Activated naive CD8-positive, alpha-beta T cell treated with anti-CD3 and anti-CD28 coated beads, Interleukin-2, amount 10 ng/mL, durations not matched to agents 7 days and 5 days (primary cell): ENCODE data around the gene BCL2. TPM values are rescaled to one million over a fixed set of nuclear protein-coding genes. Genes with fewer than 3 reads are reported as not detected.
A peak's percentile ranks its signal among the peaks of the same experiment; 100 is the strongest.
"Not testable (repeated sequence)": the region's sequence is repeated elsewhere in the genome, so short reads cannot be mapped to it uniquely, and the experiment has no call there.

Experiments used
- ATAC-seq: fragments of 150-1000 bp; cut with Tn5 transposase; one replicate; pipeline ENCODE4 v1.10.0; 2021; ENCODE audit warnings: low read depth, moderate library complexity
- POLR2A ChIA-PET: fragments of 350-600 bp; sonication (Branson Sonifier 250); formaldehyde crosslinking; loops from one replicate; lab custom pipeline; 2021; ENCODE audit warnings: antibody characterized with exemption; lab: Charles Lee
- DNase-seq: peaks from one replicate; pipeline ENCODE4 v3.0.0; 2021
- H3K27ac Mint-ChIP-seq: one replicate; pipeline ENCODE4 v1.8.0; 2022; ENCODE audit warnings: mild to moderate bottlenecking, mixed read lengths
- H3K27me3 Mint-ChIP-seq: one replicate; pipeline ENCODE4 v1.8.0; 2022; ENCODE audit warnings: mild to moderate bottlenecking, moderate library complexity, mixed read lengths
- H3K36me3 Mint-ChIP-seq: one replicate; pipeline ENCODE4 v1.8.0; 2021; ENCODE audit warnings: mild to moderate bottlenecking, mixed read lengths
- H3K4me1 Mint-ChIP-seq: one replicate; pipeline ENCODE4 v1.8.0; 2021; ENCODE audit warnings: mixed read lengths
- H3K4me3 Mint-ChIP-seq: one replicate; pipeline ENCODE4 v1.8.0; 2022; ENCODE audit warnings: mild to moderate bottlenecking, moderate library complexity, mixed read lengths
- H3K9me3 Mint-ChIP-seq: one replicate; pipeline ENCODE4 v1.8.0; 2021; ENCODE audit warnings: mixed read lengths
- total RNA-seq, 2 experiments: library from RNA; stranded (reverse); gene quantifications; one replicate each; pipeline ENCODE4 v1.2.3, GENCODE V29; 2021

The BCL2 gene
- 100 to 1,000 TPM; 121 to 128 TPM for total RNA-seq

- H3K4me1 Mint-ChIP-seq: peaks cover 20% of the 10 kb centered on the region
- POLR2A ChIA-PET: interaction anchor here (0.5 to 3.9 kb wide), 12 partner anchors 20 to 795 kb away, joined by 3 to 124 read pairs (median 11); no protein-coding TSS in a partner anchor
- no peaks in the 10 kb centered on the region for H3K27me3 Mint-ChIP-seq
- ATAC-seq (peak; percentile 53), DNase-seq (peak; percentile 85)
- H3K36me3 Mint-ChIP-seq: peaks cover 34% of the 10 kb centered on the region
- no peaks in the 10 kb centered on the region for H3K9me3 Mint-ChIP-seq
- H3K4me3 Mint-ChIP-seq: peak within 1 kb of the TSS; percentile 93
- peak within 1 kb of the TSS; percentile 89 for H3K27ac Mint-ChIP-seq
Observed at GRCh38 chr18:63319383-63320122, at the start of gene BCL2. Gene BCL2, minus strand, starts transcription at chr18:63319769.

- ATAC-seq (no peak), DNase-seq (no peak)
- Mint-ChIP-seq H3K4me3 (peak overlapping the region; percentile 95), H3K27ac (no peak overlapping the region), H3K4me1 (peaks cover 22% of the 10 kb centered on the region), H3K36me3 (peaks cover 19% of the 10 kb centered on the region), H3K27me3 (no peaks in the 10 kb centered on the region), H3K9me3 (peaks cover 10% of the 10 kb centered on the region)
- POLR2A ChIA-PET: interaction anchor here (1.3 kb wide), 1 partner anchor 54 kb away, joined by 13 read pairs; the partner anchor contains the start of gene VPS4B
Observed at GRCh38 chr18:63368611-63369010, 49.0 kb upstream of the BCL2 start.

- POLR2A ChIA-PET: interaction anchor here (0.9 to 1.3 kb wide), 3 partner anchors 11 to 55 kb away, joined by 4 to 13 read pairs (median 4); partner anchors contain the start of gene VPS4B
- peak; percentile 82 for ATAC-seq
- H3K36me3 Mint-ChIP-seq: peaks cover 25% of the 10 kb centered on the region
Observed at GRCh38 chr18:63367053-63367953, 47.7 kb upstream of the BCL2 start, which contains the start of gene KDSR. Gene KDSR, minus strand, starts transcription at chr18:63367206. Its CDS starts 88 bp downstream, at chr18:63367118.

GRCh38 chr18:63366213-63367052 is 46.9 kb upstream of the BCL2 start:
- Mint-ChIP-seq H3K27ac (peak overlapping the region; percentile 86), H3K36me3 (peaks cover 28% of the 10 kb centered on the region), H3K4me3 (peak overlapping the region; percentile 95), H3K27me3 (no peaks in the 10 kb centered on the region), H3K9me3 (peaks cover 10% of the 10 kb centered on the region), H3K4me1 (peaks cover 29% of the 10 kb centered on the region)
- DNase-seq (peak; percentile 75), ATAC-seq (peak; percentile 53)
- POLR2A ChIA-PET: interaction anchor here (0.8 to 3.1 kb wide), 10 partner anchors 10 to 945 kb away, joined by 3 to 22 read pairs (median 3); partner anchors contain the start of genes VPS4B and ZCCHC2

More at GRCh38 chr18:63367053-63367953, 47.7 kb upstream of the BCL2 start, which contains the start of gene KDSR:
- H3K9me3 Mint-ChIP-seq: peaks cover 10% of the 10 kb centered on the region
- DNase-seq: peak; percentile 92
- peaks cover 25% of the 10 kb centered on the region for H3K4me1 Mint-ChIP-seq
- peak within 1 kb of the TSS; percentile 87 for H3K27ac Mint-ChIP-seq
- H3K27me3 Mint-ChIP-seq: no peaks in the 10 kb centered on the region
- peak within 1 kb of the TSS; percentile 95 for H3K4me3 Mint-ChIP-seq

- H3K4me1 Mint-ChIP-seq: peaks cover 29% of the 10 kb centered on the region
- no peak for ATAC-seq
- POLR2A ChIA-PET: interaction anchor here (0.7 to 3.1 kb wide), 11 partner anchors 11 to 944 kb away, joined by 3 to 22 read pairs (median 3); partner anchors contain the start of genes VPS4B and ZCCHC2
- peak overlapping the region; percentile 86 for H3K27ac Mint-ChIP-seq
- no peak for DNase-seq
- H3K4me3 Mint-ChIP-seq: peak overlapping the region; percentile 95
- peaks cover 10% of the 10 kb centered on the region for H3K9me3 Mint-ChIP-seq
- no peaks in the 10 kb centered on the region for H3K27me3 Mint-ChIP-seq
- H3K36me3 Mint-ChIP-seq: peaks cover 28% of the 10 kb centered on the region
Observed at GRCh38 chr18:63365876-63366212, 46.3 kb upstream of the BCL2 start.

GRCh38 chr18:63363951-63364350 is 44.4 kb upstream of the BCL2 start:
- Mint-ChIP-seq H3K27ac (no peak overlapping the region), H3K36me3 (peaks cover 23% of the 10 kb centered on the region), H3K4me3 (peak overlapping the region; percentile 7), H3K27me3 (no peaks in the 10 kb centered on the region), H3K9me3 (peaks cover 2% of the 10 kb centered on the region), H3K4me1 (peaks cover 29% of the 10 kb centered on the region)
- DNase-seq (no peak), ATAC-seq (no peak)
- POLR2A ChIA-PET: interaction anchor here (0.6 to 3.1 kb wide), 2 partner anchors 58 to 287 kb away, joined by 3 to 22 read pairs; partner anchors contain the start of gene VPS4B

- not testable (repeated sequence) for ATAC-seq, H3K4me3 Mint-ChIP-seq, H3K27ac Mint-ChIP-seq, DNase-seq, H3K9me3 Mint-ChIP-seq, H3K27me3 Mint-ChIP-seq
- POLR2A ChIA-PET: interaction anchor here (0.6 to 3.1 kb wide), 2 partner anchors 59 to 286 kb away, joined by 3 to 22 read pairs; partner anchors contain the start of gene VPS4B
- Mint-ChIP-seq H3K36me3 (peaks cover 21% of the 10 kb centered on the region), H3K4me1 (peaks cover 28% of the 10 kb centered on the region)
Observed at GRCh38 chr18:63363420-63363819, 43.9 kb upstream of the BCL2 start.

GRCh38 chr18:63356272-63356896 is 36.8 kb upstream of the BCL2 start:
- H3K36me3 Mint-ChIP-seq: peaks cover 26% of the 10 kb centered on the region
- H3K4me3 Mint-ChIP-seq: no peak overlapping the region
- POLR2A ChIA-PET: no interaction called here

GRCh38 chr18:63350230-63350629 is 30.7 kb upstream of the BCL2 start:
- no peaks in the 10 kb centered on the region for H3K27me3 Mint-ChIP-seq
- POLR2A ChIA-PET: no interaction called here

More at GRCh38 chr18:63356272-63356896, 36.8 kb upstream of the BCL2 start:
- no peak overlapping the region for H3K27ac Mint-ChIP-seq
- DNase-seq (no peak), ATAC-seq (no peak)
- H3K27me3 Mint-ChIP-seq: no peaks in the 10 kb centered on the region
- no peaks in the 10 kb centered on the region for H3K9me3 Mint-ChIP-seq
- H3K4me1 Mint-ChIP-seq: peaks cover 4% of the 10 kb centered on the region

GRCh38 chr18:63348508-63349136 is 29.1 kb upstream of the BCL2 start:
- no peak for ATAC-seq
- peak overlapping the region; percentile 30 for H3K27ac Mint-ChIP-seq
- POLR2A ChIA-PET: no interaction called here

More at GRCh38 chr18:63350230-63350629, 30.7 kb upstream of the BCL2 start:
- Mint-ChIP-seq H3K9me3 (no peaks in the 10 kb centered on the region), H3K27ac (no peak overlapping the region), H3K4me1 (peaks cover 1% of the 10 kb centered on the region), H3K36me3 (peaks cover 23% of the 10 kb centered on the region), H3K4me3 (no peak overlapping the region)
- no peak for ATAC-seq
- no peak for DNase-seq

GRCh38 chr18:63346480-63347183 is 27.1 kb upstream of the BCL2 start:
- no peak for DNase-seq
- Mint-ChIP-seq H3K9me3 (no peaks in the 10 kb centered on the region), H3K4me1 (peaks cover 3% of the 10 kb centered on the region), H3K36me3 (peaks cover 18% of the 10 kb centered on the region), H3K27me3 (no peaks in the 10 kb centered on the region), H3K27ac (no peak overlapping the region), H3K4me3 (no peak overlapping the region)
- POLR2A ChIA-PET: interaction anchor here (1.6 kb wide), 1 partner anchor 75 kb away, joined by 5 read pairs; the partner anchor contains the start of gene VPS4B
- no peak for ATAC-seq

More at GRCh38 chr18:63348508-63349136, 29.1 kb upstream of the BCL2 start:
- Mint-ChIP-seq H3K27me3 (no peaks in the 10 kb centered on the region), H3K9me3 (no peaks in the 10 kb centered on the region), H3K4me1 (peaks cover 1% of the 10 kb centered on the region), H3K36me3 (peaks cover 17% of the 10 kb centered on the region), H3K4me3 (no peak overlapping the region)
- no peak for DNase-seq
